ENCODE results near the gene HEATR5A.

DNA sequence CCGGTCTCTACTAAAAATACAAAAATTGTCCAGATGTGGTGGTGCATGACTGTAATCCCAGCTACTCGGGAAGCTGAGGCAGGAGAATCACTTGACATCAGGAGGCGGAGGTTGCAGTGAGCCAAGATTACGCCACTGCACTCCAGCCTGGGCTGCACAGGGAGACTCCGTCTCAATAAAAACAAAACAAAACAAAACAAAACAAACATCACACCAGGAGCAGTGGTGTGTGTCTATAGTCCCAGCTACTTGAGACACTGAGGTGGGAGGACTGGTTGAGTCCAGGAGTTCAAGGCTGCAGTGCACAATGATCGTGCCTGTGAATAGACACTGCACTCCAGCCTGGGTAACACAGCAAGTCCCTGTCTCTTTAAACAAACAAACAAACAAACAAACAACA lies 123.2 kb downstream of the HEATR5A start:
- TF ChIP-seq, protein P1, sequence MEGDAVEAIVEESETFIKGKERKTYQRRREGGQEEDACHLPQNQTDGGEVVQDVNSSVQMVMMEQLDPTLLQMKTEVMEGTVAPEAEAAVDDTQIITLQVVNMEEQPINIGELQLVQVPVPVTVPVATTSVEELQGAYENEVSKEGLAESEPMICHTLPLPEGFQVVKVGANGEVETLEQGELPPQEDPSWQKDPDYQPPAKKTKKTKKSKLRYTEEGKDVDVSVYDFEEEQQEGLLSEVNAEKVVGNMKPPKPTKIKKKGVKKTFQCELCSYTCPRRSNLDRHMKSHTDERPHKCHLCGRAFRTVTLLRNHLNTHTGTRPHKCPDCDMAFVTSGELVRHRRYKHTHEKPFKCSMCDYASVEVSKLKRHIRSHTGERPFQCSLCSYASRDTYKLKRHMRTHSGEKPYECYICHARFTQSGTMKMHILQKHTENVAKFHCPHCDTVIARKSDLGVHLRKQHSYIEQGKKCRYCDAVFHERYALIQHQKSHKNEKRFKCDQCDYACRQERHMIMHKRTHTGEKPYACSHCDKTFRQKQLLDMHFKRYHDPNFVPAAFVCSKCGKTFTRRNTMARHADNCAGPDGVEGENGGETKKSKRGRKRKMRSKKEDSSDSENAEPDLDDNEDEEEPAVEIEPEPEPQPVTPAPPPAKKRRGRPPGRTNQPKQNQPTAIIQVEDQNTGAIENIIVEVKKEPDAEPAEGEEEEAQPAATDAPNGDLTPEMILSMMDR (IDR thresholded peaks at IDR 0.05; ENCODE audit: insufficient read depth, low read length): no peak
- TF ChIP-seq POLR2AphosphoS5 (IDR thresholded peaks at IDR 0.05; ENCODE audit: low read depth) (no peak), GABPA (IDR thresholded peaks at IDR 0.05; ENCODE audit: low read depth) (no peak)
- TF ChIP-seq, protein P2, sequence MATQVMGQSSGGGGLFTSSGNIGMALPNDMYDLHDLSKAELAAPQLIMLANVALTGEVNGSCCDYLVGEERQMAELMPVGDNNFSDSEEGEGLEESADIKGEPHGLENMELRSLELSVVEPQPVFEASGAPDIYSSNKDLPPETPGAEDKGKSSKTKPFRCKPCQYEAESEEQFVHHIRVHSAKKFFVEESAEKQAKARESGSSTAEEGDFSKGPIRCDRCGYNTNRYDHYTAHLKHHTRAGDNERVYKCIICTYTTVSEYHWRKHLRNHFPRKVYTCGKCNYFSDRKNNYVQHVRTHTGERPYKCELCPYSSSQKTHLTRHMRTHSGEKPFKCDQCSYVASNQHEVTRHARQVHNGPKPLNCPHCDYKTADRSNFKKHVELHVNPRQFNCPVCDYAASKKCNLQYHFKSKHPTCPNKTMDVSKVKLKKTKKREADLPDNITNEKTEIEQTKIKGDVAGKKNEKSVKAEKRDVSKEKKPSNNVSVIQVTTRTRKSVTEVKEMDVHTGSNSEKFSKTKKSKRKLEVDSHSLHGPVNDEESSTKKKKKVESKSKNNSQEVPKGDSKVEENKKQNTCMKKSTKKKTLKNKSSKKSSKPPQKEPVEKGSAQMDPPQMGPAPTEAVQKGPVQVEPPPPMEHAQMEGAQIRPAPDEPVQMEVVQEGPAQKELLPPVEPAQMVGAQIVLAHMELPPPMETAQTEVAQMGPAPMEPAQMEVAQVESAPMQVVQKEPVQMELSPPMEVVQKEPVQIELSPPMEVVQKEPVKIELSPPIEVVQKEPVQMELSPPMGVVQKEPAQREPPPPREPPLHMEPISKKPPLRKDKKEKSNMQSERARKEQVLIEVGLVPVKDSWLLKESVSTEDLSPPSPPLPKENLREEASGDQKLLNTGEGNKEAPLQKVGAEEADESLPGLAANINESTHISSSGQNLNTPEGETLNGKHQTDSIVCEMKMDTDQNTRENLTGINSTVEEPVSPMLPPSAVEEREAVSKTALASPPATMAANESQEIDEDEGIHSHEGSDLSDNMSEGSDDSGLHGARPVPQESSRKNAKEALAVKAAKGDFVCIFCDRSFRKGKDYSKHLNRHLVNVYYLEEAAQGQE (IDR thresholded peaks at IDR 0.05; ENCODE audit: insufficient replicate concordance, low read depth): no peak
